Upper lobe of right lung (tissue), 1 donor: ENCODE data around the gene TRIM50. TPM values are rescaled to one million over a fixed set of nuclear protein-coding genes. Genes with fewer than 3 reads are reported as not detected.
A peak's percentile ranks its signal among the peaks of the same experiment; 100 is the strongest.
"Not testable (repeated sequence)": the region's sequence is repeated elsewhere in the genome, so short reads cannot be mapped to it uniquely, and the experiment has no call there.

Source experiments
- ATAC-seq: fragments of 200-7000 bp; cut with Tn5 transposase; one replicate; pipeline ENCODE4 v1.9.1; 2020; ENCODE audit warnings: mild to moderate bottlenecking, moderate library complexity
- DNase-seq: peaks from one replicate; pipeline ENCODE4 v3.0.0-alpha.2; 2020
- H3K27ac ChIP-seq: fragments of 200-600 bp; one replicate; pipeline ENCODE4 v1.8.0; 2022
- H3K27me3 ChIP-seq: fragments of 200-600 bp; one replicate; pipeline ENCODE4 v1.8.0; 2022; ENCODE audit warnings: mild to moderate bottlenecking
- H3K36me3 ChIP-seq: fragments of 200-600 bp; one replicate; pipeline ENCODE4 v1.8.0; 2022
- H3K4me1 ChIP-seq: fragments of 200-600 bp; one replicate; pipeline ENCODE4 v1.8.0; 2022
- H3K4me3 ChIP-seq: fragments of 200-600 bp; one replicate; pipeline ENCODE4 v1.8.0; 2022; ENCODE audit warnings: mild to moderate bottlenecking
- H3K9me3 ChIP-seq: fragments of 200-600 bp; one replicate; pipeline ENCODE4 v1.8.0; 2022
- CTCF ChIP-seq: fragments of 200-600 bp; IDR thresholded peaks from one replicate; pipeline ENCODE4 v1.8.0; 2022; ENCODE audit warnings: antibody characterized with exemption
- intact Hi-C: fragments of 100-400 bp; cut with DNase I; formaldehyde crosslinking; loops from one replicate; pipeline ENCODE4 v1.11.0; 2022
- total RNA-seq: library from RNA; stranded (reverse); fragmentation: NEBNext Ultra II Directional; extraction: Animal tissue kit (Norgen Biotek cat#: 25700); gene quantifications from one replicate; pipeline ENCODE4 v1.2.1, GENCODE V29; 2021
- donor health status: DM: no; HTN: yes; CAD: no; lungs with severe emphysema.

The TRIM50 gene
- total RNA-seq, 1 donor from 2014 or later: 0.20 TPM

DNA sequence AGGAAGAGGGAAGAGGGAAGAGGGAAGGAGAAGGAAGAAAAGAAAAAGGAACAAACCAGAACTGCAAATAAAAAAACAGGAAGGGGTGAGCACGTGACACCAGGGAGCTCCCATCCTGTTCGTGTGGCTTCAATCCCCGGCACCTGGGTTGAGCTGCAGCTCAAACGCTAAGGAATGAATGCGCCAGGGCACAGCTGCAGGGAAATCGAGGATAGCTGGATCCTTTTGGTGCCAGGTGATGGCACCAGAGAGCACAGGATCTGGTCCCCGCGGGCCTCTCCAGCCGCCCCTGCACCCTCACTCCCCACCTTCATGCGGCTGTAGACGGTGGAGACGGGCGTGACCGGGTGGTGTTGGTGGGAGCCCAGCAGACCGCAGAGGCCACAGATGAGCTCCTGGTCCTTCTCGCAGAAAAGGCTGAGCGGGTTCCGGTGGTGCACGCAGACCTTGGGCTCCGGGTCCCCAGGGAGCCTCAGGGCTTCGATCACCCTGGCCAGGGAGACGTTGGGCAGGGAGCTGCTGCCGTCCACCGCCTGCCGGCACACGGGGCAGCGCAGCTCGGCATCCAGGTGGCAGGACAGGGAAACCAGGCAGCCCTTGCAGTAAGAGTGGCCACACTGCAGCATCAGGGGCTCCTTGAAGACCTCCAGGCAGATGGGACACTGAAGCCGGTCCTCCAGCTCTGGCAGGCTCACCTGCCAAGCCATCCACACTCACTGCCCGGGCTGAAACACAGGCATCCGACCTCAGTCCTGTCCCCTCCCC lies 3.6 kb downstream of the TRIM50 start:
- H3K27me3 ChIP-seq, H3K4me1 ChIP-seq, H3K9me3 ChIP-seq, H3K27ac ChIP-seq, intact Hi-C loops, H3K36me3 ChIP-seq: not testable (repeated sequence)
- peak; percentile 49 for TF ChIP-seq CTCF
- ATAC-seq: peak; percentile 77
- DNase-seq: peak; percentile 69
- H3K4me3 ChIP-seq: peak overlapping the region; percentile 14

- H3K27ac ChIP-seq, H3K9me3 ChIP-seq, H3K36me3 ChIP-seq, H3K27me3 ChIP-seq, ATAC-seq, H3K4me1 ChIP-seq, DNase-seq, intact Hi-C loops: not testable (repeated sequence)
- peak overlapping the region; percentile 14 for H3K4me3 ChIP-seq
Observed at GRCh38 chr7:73323434-73324080, 4.3 kb downstream of the TRIM50 start.

DNA sequence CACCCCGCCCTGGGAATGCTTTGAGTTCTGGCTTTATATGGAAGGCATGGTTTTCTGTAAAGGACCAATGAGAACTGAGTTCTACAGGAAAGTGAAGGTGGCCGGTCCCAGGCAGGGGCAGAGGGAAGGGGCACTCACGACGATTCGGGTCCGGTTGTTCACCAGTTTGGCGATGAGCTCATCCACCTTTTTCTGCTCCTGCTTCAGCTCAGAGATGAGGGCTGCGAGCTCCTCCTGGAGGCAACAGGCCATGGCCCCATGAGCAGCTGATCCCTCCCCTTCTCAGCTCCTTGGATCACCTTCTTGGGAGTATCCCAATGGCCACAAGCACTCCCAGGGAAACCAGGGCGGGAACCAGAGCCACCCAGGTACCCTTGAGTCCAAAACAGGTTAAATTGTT lies 7.9 kb downstream of the TRIM50 start:
- H3K4me3 ChIP-seq, H3K27ac ChIP-seq, H3K36me3 ChIP-seq, H3K9me3 ChIP-seq, DNase-seq, H3K4me1 ChIP-seq, intact Hi-C loops, H3K27me3 ChIP-seq: not testable (repeated sequence)
- peak; percentile 55 for ATAC-seq

GRCh38 chr7:73319541-73319940 lies 8.3 kb downstream of the TRIM50 start:
- H3K27me3 ChIP-seq, H3K9me3 ChIP-seq, H3K36me3 ChIP-seq, H3K4me1 ChIP-seq, DNase-seq, intact Hi-C loops, H3K27ac ChIP-seq, H3K4me3 ChIP-seq: not testable (repeated sequence)
- peak; percentile 73 for ATAC-seq

DNA sequence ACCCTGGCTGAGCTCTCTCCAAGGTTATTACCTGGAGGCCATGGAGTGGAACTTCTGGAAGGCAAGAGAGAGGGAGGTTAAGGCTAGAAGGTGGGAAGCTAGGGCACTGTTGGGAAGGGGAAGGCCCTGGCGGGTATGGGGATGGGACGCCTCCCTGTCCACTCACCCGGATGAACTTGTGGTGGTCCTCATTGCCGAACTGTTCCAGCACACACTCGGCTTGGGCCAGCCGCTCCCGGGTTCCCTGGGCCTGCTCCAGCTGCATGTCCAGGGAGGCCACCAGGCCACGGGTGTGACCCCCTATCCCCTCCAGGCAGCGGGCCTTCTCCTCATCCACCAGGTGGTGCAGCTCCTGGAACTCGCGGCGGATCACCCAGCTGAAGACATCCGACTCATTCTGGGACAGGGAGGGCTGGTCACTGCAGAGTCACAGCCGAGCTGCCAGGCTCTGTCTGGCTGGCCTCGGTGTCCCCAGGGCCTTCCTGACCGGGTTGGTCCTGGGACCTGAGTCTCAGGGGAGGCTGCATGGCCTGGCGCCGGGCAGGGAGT lies 9.2 kb downstream of the TRIM50 start:
- DNase-seq, H3K27me3 ChIP-seq, H3K27ac ChIP-seq, H3K4me1 ChIP-seq, H3K4me3 ChIP-seq, intact Hi-C loops, H3K36me3 ChIP-seq, H3K9me3 ChIP-seq: not testable (repeated sequence)
- ATAC-seq: peak; percentile 4

GRCh38 chr7:73316521-73316920 lies 11.4 kb downstream of the TRIM50 start:
- Histone ChIP-seq H3K4me3 (no peak overlapping the region), H3K4me1 (no peaks in the 10 kb centered on the region), H3K36me3 (no peaks in the 10 kb centered on the region), H3K9me3 (no peaks in the 10 kb centered on the region), H3K27me3 (no peaks in the 10 kb centered on the region), H3K27ac (no peak overlapping the region)
- DNase-seq (no peak), ATAC-seq (no peak)
- intact Hi-C loops: no loop called here
- no peak for TF ChIP-seq CTCF

DNA sequence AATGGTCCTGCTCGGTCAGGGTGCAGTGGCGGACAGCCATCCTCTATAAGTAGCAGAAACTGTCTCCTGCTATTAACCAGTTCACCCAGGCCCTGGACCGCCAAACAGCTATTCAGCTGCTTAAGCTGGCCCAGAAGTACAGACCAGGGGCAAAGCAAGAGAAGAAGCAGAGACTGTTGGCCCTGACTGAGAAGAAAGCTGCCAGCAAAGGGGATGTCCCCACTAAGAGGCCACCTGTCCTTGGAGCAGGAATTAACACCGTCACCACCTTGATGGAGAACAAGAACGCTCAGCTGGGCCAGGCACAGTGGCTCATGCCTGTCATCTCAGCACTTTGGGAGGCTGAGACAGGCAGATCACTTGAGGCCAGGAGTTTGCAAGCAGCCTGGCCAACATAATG lies 13.6 kb downstream of the TRIM50 start:
- DNase-seq: no peak
- H3K4me1 ChIP-seq: no peaks in the 10 kb centered on the region
- TF ChIP-seq CTCF: no peak
- ATAC-seq: no peak
- no peaks in the 10 kb centered on the region for H3K9me3 ChIP-seq
- intact Hi-C loops: no loop called here
- H3K27ac ChIP-seq: no peak overlapping the region
- H3K27me3 ChIP-seq: no peaks in the 10 kb centered on the region
- no peaks in the 10 kb centered on the region for H3K36me3 ChIP-seq
- no peak overlapping the region for H3K4me3 ChIP-seq
